ENCODE data around the gene NEUROD2.
"Not testable (repeated sequence)": the region's sequence is repeated elsewhere in the genome, so short reads cannot be mapped to it uniquely, and the experiment has no call there.

- TF ChIP-seq CTCF, POLR2A (IDR thresholded peaks at IDR 0.05): not testable (repeated sequence)
Observed at GRCh38 chr17:39590180-39590579, 17.5 kb downstream of the NEUROD2 start.
